ENCODE data around the gene NARF.
"Not testable (repeated sequence)": the region's sequence is repeated elsewhere in the genome, so short reads cannot be mapped to it uniquely, and the experiment has no call there.

Gene NARF

DNA sequence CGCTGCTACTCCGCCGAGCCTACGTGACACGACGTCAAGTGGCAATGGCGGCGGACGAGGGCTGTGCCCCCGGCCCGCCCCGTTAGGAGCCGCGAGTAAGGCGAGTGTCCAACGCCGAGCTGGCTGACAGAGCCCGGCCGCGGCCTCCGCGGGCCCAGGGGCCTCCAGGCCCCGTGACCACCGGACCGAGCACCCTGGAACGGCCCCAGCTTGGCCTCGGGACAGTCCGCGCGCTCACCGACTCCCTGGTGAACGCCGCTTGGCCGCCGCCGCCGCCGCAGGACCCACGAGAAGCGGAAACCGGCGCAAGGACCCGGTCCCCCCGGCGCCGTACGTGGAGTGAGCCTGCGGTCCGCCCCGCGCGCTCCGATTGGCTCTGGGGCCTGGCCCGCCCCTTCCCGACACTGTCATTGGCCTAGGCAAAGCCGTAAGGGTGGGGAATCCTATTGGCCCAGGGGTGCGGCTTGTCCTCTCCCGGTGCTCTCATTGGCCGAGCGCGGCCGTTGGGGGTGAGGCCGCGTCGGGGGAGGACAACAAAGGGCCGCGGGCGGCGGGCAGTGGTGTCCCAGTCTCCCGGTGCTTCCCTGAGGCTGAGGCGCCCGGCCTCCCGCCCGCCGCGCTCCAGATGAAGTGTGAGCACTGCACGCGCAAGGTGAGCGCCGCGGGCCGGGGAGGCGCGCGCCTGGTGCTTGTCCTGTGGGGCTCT, at the start of gene NARF:
Gene NARF (plus strand): TSS at position 563 of the 706 bp plus-strand sequence. CDS start 63 bp downstream, at position 626.
- DNase-seq (ENCODE audit: low read depth) = peak; percentile 92
- H3K4me3 ChIP-seq (ENCODE audit: low read depth, low read length) = peak within 1 kb of the TSS; percentile 84
- TF ChIP-seq, protein P1, sequence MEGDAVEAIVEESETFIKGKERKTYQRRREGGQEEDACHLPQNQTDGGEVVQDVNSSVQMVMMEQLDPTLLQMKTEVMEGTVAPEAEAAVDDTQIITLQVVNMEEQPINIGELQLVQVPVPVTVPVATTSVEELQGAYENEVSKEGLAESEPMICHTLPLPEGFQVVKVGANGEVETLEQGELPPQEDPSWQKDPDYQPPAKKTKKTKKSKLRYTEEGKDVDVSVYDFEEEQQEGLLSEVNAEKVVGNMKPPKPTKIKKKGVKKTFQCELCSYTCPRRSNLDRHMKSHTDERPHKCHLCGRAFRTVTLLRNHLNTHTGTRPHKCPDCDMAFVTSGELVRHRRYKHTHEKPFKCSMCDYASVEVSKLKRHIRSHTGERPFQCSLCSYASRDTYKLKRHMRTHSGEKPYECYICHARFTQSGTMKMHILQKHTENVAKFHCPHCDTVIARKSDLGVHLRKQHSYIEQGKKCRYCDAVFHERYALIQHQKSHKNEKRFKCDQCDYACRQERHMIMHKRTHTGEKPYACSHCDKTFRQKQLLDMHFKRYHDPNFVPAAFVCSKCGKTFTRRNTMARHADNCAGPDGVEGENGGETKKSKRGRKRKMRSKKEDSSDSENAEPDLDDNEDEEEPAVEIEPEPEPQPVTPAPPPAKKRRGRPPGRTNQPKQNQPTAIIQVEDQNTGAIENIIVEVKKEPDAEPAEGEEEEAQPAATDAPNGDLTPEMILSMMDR (IDR thresholded peaks at IDR 0.05; ENCODE audit: low read depth, low read length, missing control alignments) = no peak

DNA sequence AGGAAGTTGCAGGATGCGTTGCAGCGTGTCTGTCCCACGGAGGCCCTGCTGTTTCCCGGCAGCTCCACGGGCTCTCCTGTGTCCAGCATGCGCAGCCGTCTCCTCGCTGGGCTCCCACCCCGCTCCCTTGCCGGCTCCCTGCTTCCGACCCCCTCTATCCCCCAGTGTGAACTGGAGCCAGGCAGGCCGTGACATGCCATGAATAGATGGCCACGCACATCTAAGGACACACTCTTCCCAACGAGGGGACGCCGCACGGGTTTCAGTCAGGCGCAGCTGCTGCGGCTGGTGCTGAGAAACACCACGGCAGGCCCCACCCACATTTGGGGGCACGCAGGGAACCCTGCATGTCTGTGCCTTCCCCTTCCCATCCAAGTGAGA, 49.6 kb upstream of the NARF start:
- H3K4me3 ChIP-seq (ENCODE audit: low read depth, low read length) = no peak overlapping the region
- TF ChIP-seq, protein P1 (IDR thresholded peaks at IDR 0.05; ENCODE audit: low read depth, low read length, missing control alignments) = no peak
- DNase-seq (ENCODE audit: low read depth) = no peak

- H3K4me3 ChIP-seq (ENCODE audit: low read depth, low read length) = no peak overlapping the region
- TF ChIP-seq, protein P1 (IDR thresholded peaks at IDR 0.05; ENCODE audit: low read depth, low read length, missing control alignments) = no peak
- no peak for DNase-seq (ENCODE audit: low read depth)
These were observed 48.4 kb upstream of the NARF start for GRCh38 chr17:82410014-82410716.

DNA sequence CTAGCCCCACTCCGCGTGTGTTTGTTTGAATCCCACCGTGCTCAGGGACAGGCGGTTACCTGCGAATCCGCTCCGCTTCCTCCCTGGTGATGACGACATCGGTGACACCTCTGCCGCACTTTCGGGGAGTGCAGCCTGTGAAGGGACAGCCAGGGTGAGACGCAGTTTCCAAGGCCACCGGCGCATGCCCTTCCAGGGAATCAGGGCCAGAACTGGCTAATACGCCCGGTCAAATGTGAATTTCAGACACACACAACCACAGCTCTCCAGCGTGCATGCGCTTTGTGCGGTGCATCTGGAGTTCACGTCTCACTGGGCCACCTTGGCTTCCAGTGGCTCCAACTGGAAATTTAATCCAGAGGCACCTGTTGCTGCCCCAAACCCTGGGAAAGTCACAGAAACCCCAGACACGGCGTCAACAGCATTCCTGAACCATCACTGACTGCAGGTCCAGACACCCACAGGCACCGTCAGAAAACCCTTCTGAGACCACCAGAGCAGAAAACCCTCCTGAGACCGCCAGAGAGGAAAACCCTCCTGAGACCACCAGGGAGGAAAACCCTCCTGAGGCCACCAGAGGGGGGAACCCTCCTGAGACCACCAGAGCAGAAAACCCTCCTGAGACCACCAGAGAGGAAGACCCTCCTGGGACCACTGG, 47.0 kb upstream of the NARF start:
- no peak overlapping the region for H3K4me3 ChIP-seq (ENCODE audit: low read depth, low read length)
- TF ChIP-seq, protein P1 (IDR thresholded peaks at IDR 0.05; ENCODE audit: low read depth, low read length, missing control alignments) = no peak
- DNase-seq (ENCODE audit: low read depth) = no peak

- DNase-seq (ENCODE audit: low read depth); H3K4me3 ChIP-seq (ENCODE audit: low read depth, low read length): not testable (repeated sequence)
These were observed 46.5 kb upstream of the NARF start for GRCh38 chr17:82412081-82412480.

GRCh38 chr17:82412535-82413520, 45.7 kb upstream of the NARF start:
- no peak overlapping the region for H3K4me3 ChIP-seq (ENCODE audit: low read depth, low read length)
- DNase-seq (ENCODE audit: low read depth) = no peak
- TF ChIP-seq, protein P1 (IDR thresholded peaks at IDR 0.05; ENCODE audit: low read depth, low read length, missing control alignments) = no peak
